SK-MEL-5 (cell line): ENCODE results near the gene HOXD3. TPM values are rescaled to one million over a fixed set of nuclear protein-coding genes. Genes with fewer than 3 reads are reported as not detected.

Experiments
- DNase-seq: peaks from one replicate; pipeline ENCODE4 v3.0.0-alpha.2; 2016; ENCODE audit warnings: low read depth, low spot score
- in situ Hi-C: cut with HindIII; loops from 2 replicates; pipeline ENCODE4 v1.10.0; 2016; ENCODE audit warnings: low sequenced_read_pairs, high pct_unique_total_duplicates, low pct_unique_long_range_greater_than_20kb
- polyA plus RNA-seq, 2 experiments: library from polyadenylated mRNA; depleted of rRNA; stranded (reverse); fragments of >200 nt; gene quantifications; 2 replicates each; pipeline ENCODE4 v1.2.3, GENCODE V29; 2015
- total RNA-seq: library from RNA; depleted of rRNA; stranded (reverse); fragments of >200 nt; shearing (Covaris generic); gene quantifications from 2 replicates; pipeline ENCODE4 v1.2.3, GENCODE V29; 2014; rRNA removed

HOXD3 gene
- 4.9 and 5.5 TPM in 2 replicates for total RNA-seq
- 5.3 and 8.0 TPM in 2 replicates for polyA plus RNA-seq (2015; cell fraction: cytosol; rRNA removed)
- 6.0 and 6.7 TPM in 2 replicates for polyA plus RNA-seq (2015; cell fraction: nucleus; rRNA removed)

DNA sequence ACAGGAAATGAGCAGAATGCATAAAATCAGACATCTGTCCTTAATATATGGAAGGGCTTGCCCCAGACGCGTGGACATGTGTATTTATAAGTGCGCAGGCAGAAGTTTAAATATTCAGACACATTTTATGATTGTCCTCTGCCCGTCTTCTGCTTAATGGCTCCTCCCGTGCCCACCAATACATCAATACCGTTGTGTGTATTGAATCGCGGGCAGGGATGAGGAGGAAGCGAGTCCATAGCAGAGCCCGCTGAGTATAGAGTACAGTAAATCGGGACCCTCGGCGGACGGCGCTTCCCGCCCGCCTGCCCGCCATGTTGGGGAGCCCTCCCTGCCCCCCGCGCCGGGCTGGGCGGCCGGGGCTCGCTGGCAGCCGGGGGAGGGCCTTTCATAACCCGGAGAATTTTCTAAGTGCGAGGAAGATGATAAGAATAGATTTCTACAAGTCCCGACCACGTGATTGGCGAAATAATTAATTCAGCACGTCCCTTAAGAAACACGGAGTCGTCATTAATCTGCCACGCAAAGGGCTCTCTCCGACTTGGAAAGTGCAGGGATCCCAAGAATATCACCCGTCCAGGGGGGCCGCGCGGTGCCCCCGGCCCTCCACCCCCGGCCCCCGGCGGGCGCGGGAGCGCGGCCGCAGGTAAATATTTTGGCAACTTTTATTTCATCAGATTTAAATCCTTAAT, at the start of gene HOXD3:
TSS of gene HOXD3 (plus strand) at position 501 of the 692 bp plus-strand sequence. CDS start 11,808 bp downstream, outside the sequence.
- DNase-seq = no peak
- in situ Hi-C loops = no loop called here

DNA sequence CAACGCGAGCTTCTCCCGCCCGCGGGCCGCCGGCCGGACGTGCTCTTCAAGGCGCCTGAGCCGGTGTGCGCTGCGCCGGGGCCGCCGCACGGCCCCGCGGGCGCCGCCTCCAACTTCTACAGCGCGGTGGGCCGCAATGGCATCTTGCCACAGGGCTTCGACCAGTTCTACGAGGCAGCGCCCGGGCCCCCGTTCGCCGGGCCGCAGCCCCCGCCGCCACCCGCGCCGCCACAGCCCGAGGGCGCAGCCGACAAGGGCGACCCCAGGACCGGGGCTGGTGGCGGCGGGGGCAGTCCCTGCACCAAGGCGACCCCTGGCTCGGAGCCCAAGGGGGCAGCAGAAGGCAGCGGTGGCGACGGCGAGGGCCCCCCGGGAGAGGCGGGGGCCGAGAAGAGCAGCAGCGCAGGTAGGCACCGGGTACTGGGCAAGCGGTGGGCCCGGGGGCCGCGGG, 49.4 kb upstream of the HOXD3 start:
- in situ Hi-C loops = no loop called here

DNA sequence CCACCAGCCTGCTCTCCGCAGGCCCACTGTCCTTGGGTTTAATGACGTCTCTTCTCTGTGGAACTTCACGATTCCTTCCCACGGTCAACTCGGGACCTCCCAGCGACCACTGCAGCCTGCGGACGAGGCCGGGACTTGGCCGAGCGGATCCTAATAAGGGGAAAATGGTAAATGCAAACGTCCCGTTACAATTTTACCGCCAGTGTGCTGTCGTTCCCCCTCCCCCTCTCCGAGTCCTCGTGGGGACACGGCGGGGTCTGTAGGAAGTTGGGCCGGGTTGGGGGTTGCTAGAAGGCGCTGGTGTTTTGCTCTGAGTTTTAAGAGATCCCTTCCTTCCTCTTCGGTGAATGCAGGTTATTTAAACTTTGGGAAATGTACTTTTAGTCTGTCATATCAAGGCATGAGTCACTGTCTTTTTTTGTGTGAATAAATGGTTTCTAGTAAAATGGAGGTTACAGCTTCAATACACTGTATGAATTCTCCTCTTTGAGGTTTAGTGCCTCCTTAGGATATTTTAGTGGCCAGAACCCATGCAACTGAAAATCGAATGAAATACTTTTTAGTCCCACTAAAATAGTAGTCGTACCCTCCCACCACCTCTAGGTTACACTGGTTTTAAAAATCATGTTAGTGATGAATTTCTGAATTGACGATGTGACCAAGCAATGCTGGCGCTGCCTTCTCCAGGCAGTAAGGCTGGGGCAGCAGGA, 47.8 kb upstream of the HOXD3 start:
- in situ Hi-C loops = no loop called here
- no peak for DNase-seq

More for the DNA sequence above, 49.4 kb upstream of the HOXD3 start:
- no peak for DNase-seq

DNA sequence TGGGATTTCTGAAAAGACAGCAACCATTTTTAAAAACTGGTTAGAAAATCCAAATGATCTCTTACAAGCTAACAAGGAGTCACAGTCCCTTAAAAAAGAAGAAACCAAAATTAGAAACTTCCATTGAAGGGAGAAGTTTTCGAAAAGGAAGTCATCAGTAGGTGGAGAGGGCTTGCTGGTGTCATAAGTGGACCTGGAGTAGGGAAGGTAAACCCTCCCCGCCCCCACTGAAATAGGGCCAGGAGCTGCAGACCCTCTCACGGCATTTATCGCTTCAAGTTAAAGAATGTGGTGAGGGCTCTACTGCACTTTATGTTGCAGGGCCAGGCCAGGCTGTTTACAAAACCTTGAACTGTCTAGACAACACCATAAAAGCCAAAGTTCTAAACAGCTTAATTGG, 47.2 kb upstream of the HOXD3 start:
- no peak for DNase-seq
- in situ Hi-C loops = no loop called here

DNA sequence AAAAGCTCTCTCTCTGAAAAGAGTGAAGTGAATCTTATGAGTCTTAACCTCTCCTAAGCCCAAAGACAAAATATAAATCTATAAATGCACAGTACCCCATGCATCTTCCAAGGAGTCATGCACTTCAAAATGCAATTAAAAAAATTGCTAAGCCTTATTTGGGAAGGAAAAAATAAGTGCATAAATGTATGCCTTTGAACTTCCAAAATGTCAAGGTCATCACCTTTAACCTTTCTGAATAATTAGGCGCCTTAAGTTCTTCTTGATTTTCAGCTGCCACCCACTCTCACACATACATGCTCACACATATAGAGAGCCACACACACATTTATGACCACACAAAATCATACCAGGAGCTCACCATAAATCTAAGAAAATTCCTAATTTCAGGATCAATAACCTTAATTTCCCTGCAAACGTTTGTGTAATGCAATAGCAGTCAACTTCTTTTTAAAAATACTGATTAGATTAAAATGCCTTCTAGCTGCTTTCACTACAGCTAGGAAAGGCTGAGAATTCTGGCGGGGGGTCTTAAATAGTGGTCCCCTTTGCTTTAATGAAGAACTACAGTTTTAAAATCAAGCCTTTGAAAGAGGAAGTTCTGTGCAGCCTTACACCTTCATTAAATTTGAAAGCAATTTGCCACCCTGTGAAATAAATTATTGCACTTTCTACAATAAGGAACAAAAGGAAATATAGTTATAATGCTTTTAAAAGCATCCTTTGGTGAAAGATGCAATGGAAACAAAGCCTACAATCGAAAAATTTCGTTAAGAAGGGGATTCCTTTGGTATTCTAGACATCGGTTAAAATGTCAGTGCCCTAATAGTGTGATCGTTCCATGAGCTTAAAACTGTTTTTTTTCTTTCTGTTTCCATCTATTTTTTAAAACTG, 46.4 kb upstream of the HOXD3 start:
- DNase-seq = no peak
- in situ Hi-C loops = no loop called here

DNA sequence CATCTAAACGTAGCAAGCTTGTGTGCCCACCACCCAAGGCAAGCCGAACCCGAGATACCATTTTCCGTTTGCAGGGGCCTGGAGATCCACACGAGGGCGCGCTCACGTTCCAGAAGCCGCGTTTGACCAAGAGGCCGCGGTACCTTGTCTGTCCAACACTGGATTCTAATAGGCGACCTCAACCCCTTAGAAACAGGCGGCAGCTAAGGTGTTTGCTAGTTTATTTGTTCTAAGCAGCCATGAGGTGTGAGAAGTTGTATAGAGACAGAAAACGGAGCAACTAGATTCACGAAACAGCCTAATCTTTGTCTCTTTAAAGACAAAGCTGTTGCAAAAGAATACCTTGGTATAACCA, 45.8 kb upstream of the HOXD3 start:
- in situ Hi-C loops = no loop called here
- DNase-seq = peak; percentile 72

DNA sequence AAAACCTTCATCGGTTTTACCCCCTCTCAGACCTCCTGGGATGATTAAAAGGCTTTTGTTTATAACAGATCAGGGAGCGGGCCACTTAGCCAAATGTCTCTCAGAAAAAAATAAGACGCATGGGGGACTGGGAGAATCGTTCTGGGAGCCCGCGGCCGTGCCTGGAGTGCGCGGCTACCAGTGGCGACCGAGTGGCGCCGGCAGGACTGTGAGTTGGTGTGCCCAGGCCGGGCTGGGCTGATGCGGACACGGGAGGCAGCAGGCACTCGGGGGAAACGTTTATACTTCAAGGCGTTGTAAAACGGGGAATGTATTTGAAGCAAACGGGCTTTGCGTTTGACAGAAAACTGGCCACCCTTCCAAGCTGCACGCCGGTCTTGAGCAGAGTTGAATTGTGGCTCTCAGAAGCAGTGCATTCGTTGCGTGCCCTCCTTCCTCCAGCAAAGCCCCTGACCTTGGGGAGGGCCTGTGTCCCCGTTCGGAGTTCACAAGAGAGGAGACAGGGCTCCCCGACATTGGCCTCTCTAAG, 45.2 kb upstream of the HOXD3 start:
- in situ Hi-C loops = no loop called here

DNA sequence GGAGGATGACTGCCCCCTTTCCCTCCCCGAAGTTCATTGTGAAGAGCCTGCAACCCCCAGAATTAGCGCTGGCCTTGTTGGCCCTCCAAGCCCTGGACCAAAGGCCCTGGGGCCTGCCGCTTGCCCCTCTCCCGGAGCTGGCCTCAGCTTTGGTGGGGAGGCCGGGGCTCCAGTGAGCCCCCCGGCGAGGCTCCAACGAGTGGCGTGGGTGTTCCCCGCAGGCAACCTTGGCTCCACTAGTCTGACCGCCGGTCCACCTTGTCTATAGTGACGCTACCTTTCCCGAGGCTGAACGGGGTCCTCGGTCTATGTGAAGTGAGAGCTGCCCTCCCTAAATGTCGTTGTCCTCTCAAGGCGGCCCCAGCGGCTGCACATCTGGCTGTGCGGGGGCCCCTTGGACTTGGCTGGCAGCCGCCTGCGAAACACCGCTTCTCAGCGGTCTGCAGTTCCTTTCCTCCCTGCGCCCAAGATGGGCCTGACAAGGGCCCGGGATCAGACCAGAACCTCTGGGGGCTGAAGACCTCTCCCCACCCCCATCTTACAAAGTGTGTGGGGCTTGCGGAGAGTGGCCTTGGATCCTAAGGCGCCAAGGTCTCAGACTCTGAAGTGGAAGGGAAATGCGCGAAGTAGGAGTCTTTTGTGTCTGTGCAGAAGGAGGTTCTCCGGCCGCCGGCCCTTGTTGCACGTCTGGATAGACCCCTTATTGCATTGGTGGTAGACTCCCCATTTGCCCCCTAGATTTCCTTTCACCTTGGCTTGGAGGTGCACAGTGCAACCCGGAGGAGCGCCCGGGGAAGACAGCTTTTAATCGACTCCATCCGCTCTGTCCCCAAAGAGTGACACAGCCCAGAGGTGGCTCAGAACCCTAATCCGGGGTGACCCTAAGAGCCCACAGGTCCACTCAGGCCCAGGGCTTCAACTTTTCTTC, 44.5 kb upstream of the HOXD3 start:
- in situ Hi-C loops = no loop called here
- DNase-seq = no peak

More for the DNA sequence above, 45.2 kb upstream of the HOXD3 start:
- DNase-seq = no peak

DNA sequence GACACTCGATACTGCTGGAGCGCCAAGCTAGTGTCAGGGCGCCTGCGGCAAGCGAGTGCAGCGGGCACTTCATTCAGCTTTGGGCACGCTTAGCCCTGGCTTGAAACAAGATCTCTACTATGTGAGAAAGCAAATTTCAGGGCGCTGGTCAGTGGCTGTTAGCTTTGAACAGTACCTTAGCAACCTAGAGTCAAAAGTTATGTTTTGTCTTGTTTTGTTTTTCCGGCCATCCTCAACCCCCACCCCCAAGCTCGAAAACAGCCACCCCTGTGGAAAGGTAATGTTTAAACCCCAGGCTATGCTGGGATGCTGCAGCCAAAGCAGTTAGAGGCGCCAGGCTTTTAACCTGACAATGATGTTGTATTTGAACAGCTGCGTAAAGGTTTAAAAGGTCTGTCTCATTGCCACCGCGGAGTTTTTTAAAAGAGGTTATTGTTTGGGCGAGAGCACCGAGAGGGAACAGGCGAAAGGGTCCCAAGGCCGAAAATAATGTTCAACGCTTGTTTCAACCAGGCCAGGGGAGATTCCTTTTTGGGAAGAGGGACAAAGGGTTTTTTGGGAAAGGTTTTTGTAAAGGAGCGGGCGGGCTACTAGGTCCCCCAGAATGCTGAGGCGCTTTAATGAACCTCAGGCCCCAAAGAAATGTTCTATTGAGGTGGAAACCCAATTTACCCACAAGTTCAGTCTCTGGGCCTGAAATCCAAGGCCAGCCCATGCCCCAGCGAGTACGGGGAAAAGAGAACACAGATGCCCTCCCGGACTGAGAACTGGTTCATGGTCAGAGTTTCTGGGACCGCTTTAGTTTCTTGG, 42.8 kb upstream of the HOXD3 start:
- in situ Hi-C loops = no loop called here
- no peak for DNase-seq

DNA sequence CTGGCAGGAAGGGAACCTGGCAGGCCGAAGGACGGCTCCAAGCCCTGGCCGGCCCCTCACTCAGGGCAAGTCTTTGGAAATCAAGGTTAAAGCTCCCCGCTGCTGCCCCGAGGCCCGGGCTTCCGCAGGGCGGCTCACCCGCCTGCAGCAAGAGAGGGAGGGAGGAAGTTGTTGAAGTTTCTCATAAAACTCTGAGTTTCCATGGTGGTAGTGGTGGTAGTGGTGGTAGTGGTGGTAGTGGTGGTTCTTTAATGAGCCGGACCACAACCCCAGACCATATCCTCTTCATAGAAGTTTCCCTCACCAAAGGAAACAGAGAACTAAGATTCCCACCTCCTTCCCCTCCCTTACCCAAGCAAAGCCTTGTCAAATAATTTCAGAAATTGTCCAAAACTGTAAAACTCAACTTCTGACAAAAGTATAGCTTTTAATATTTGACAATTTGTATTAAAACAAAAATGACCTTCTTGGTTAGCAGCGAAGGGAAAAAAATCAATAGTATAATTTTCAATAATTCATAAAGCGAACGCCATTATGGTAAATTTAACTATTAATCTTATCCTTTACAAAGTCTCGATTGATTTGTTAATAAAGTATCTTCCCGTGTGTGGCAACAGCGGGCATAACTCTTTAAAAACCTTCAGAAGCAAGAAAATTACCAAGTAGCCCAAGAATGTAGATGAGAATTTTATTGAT, 42.0 kb upstream of the HOXD3 start:
- in situ Hi-C loops = no loop called here

DNA sequence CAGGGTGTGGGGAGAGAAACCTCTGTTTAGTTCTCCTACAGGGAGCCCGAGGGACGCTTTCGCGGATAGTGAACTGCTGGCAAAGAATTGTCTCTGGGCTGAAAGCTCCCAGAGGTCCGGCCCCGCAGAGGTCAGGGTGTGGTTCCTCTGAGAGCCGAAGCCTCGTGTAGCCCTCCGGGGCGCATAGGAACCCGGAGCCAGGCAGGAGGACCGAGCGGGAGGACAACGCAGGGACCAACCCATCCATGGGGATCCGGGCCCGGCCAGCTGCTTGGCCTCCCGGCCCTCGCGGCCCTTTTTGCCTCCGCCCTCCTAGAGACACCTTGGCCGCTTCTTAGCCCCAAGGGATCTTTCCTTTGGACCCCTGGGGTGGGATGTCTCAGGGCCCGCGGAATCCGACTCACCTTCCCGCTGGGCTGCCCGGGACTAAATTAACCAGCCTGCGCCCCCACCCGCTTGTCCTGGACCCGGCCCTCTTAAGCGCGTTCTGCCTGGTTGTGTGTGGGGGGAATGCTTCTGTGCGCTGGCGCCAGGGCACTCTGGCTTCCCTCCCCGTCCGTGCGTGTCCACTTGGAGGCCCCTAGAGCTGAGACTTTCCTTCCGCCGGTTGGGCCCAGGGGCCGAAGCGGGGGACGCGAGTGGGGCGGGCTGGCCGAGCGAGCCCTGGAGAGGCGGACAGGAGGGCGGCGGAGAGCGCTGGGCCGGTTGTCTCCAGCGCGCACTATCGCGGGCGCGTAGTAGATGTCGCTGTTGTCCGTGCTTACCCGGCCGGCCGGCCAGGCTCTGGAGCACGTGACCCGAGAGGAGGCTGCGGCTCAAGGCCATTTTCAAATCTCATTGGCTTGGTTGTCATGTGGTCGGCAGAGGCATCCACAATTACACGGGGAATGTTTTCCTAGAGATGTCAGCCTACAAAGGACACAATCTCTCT, 41.0 kb upstream of the HOXD3 start, which contains the start of gene HOXD10:
TSS of gene HOXD10 (plus strand) at position 896 of the 931 bp plus-strand sequence. CDS start 56 bp downstream, outside the sequence.
- DNase-seq = peak; percentile 75
- in situ Hi-C loops = no loop called here

More for the DNA sequence above, 42.0 kb upstream of the HOXD3 start:
- DNase-seq = no peak

DNA sequence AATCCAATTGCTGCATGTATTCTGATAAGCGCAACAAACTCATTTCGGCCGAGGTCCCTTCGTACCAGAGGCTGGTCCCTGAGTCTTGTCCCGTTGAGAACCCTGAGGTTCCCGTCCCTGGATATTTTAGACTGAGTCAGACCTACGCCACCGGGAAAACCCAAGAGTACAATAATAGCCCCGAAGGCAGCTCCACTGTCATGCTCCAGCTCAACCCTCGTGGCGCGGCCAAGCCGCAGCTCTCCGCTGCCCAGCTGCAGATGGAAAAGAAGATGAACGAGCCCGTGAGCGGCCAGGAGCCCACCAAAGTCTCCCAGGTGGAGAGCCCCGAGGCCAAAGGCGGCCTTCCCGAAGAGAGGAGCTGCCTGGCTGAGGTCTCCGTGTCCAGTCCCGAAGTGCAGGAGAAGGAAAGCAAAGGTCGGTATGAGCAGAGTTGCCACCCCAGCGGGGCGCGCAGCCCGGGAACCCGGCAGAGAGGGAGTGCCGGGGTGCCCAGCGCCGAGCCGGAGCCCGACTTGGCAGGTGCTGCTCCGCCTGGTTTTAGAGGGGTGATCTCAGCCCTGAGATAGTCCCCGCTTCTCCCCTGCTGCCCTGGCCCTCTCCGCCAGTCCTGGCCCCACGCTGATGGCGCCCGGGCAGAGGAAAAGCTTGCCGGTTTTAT, 39.8 kb upstream of the HOXD3 start:
- DNase-seq = no peak
- in situ Hi-C loops = no loop called here

DNA sequence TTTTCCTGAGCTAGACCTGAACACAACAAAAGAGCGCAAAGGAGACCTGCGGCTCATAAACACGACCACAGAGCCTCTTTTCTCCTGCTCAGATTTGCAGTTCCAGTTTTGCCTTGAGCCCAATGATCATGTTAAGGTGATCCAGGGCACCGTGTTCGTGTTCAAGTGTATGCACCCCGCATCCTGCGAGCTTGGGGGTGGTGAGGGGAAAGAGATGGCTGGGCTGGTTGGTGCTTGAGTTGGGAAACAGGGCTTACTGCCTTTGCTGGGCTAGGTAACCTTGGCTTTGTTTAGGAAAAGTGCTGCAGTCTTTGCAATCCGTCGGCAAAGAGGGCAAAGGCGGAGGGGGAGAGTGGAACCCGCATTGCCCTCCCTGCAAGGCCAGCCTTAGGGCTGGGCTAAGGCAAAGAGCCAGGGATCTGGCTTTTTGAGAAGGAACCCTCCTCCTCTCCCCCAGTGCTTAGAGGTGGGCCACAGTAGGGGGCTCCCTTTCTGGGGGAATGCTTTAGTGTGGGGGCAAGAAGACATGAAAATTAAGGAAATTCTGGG, 39.2 kb upstream of the HOXD3 start:
- in situ Hi-C loops = no loop called here
- DNase-seq = no peak
